Measurements from ENCODE around the gene DEDD2.
"Not testable (repeated sequence)": the region's sequence is repeated elsewhere in the genome, so short reads cannot be mapped to it uniquely, and the experiment has no call there.

The DEDD2 gene, protein sequence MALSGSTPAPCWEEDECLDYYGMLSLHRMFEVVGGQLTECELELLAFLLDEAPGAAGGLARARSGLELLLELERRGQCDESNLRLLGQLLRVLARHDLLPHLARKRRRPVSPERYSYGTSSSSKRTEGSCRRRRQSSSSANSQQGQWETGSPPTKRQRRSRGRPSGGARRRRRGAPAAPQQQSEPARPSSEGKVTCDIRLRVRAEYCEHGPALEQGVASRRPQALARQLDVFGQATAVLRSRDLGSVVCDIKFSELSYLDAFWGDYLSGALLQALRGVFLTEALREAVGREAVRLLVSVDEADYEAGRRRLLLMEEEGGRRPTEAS

DNA sequence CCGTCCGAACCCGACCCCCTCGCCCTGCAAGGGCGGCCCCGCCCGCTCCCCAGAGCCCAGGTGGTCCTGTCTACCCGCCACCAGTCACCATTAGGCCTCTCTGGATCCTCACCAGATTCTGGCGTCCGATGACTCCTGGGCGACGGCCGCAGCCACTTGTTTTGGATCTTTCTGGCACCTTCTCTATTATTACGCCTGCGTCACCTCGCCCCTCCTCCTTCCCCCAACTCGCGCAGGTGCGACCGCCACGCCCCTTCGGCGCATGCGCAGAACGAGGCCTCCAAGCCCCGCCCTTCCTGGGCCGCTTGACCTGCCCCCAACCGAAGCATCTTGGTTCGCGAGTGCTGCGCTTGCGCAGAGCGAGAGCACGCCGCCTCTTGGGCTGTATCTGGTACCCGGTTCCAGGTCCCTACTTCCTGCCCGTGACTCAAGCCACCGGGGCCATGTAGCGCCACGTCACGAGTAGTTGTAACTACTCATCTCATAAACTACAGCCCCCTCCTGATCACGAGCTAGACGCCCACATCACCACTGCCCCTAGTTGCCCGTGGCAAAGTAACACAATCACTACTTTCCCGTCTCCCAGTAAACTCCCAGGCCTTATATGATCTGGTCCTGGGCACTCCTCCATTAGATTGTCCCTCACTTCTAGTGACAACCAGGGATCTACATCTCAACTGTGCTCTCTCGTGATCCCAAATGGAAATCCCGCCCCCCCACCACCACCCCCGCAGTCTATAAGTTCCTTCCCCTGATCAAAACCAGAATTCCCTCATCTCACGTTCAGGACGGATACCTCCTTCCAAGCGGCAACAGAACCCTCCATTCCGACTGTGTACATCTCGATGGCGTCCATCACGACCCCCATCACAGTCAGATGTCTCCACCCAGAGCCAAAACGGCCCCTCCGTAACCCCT, at the start of gene DEDD2:
Gene DEDD2 (minus strand): TSS at position 158 of the 918 bp plus-strand sequence. CDS start 670 bp downstream, outside the sequence.
- peak; percentile 83 for DNase-seq

DNA sequence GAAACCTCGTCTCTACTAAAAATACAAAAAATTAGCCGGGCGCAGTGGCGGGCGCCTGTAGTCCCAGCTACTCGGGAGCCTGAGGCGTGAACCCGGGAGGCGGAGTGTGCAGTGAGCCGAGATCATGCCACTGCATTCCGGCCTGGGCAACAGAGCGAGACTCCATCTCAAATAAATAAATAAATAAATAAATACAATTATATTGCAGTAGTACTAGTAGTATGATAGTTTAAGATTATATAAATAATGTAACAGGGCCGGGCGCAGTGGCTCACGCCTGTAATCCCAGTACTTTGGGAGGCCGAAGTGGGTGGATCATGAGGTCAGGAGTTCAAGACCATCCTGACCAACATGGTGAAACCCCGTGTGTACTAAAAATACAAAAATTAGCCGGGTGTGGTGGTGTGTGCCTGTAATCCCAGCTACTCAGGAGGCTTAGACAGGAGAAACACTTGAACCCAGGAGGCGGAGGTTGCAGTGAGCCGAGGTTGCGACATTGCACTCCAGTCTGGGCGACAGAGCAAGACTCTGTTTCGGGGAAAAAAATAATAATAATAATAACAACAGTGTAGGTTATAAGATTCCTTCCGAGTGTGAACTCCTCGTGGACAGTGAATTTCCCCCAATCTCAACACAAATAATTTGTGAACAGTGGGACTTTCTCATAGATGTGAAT, 49.6 kb upstream of the DEDD2 start:
- not testable (repeated sequence) for DNase-seq

DNA sequence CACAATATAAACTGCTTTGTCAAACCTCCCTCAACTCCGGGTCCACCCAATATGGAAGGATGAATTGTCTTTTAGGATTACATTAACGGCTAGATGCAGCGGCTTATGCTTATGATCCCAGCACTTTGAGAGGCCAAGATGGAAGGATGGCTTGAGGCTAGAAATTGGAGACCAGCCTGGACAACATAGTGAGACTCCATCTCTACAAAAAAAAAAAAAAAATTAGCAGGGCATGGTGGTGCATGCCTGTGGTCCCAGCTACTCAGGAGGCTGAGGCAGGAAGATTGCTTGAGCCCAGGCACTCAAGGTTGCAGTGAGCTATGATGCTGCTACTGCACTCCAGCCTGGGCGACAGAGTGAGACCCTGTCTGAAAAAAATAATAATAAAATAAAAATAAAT, 48.6 kb upstream of the DEDD2 start:
- DNase-seq: not testable (repeated sequence)

DNA sequence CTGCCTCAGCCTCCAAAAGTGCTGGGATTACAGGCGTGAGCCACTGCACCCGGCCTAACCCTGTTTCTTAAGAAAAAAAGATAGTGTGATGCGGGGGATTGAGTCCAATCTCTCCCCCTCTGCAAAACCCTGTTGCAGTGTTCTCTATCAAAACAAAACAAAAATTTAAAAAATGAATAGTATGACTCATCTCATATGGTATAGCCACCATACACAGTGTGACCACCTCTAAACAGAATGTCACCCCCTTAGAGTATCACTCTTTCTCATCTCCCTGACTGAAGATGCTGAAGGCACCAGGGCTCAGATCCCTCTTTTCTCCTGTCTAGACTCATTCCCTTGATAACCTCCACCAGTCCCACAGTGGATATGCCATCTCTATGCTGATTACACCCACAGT, 44.3 kb upstream of the DEDD2 start:
- DNase-seq: no peak

DNA sequence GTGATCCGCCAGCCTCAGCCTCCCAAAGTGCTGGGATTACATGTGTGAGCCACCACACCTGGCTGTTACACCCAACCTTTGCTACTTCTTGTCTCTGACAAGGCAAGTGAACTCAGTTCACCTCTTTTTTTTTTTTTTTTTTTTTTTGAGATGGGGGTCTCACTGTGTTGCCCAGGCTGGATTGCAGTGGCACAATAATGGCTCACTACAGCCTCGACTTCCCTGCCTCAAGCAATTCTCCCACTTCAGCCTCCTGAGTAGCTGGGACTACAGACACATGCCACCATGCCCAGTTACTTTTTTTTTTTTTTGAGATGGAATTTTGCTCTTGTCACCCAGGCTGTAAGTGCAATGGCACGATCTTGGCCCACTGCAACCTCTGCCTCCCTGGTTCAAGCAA, 40.4 kb upstream of the DEDD2 start:
- DNase-seq: not testable (repeated sequence)

DNA sequence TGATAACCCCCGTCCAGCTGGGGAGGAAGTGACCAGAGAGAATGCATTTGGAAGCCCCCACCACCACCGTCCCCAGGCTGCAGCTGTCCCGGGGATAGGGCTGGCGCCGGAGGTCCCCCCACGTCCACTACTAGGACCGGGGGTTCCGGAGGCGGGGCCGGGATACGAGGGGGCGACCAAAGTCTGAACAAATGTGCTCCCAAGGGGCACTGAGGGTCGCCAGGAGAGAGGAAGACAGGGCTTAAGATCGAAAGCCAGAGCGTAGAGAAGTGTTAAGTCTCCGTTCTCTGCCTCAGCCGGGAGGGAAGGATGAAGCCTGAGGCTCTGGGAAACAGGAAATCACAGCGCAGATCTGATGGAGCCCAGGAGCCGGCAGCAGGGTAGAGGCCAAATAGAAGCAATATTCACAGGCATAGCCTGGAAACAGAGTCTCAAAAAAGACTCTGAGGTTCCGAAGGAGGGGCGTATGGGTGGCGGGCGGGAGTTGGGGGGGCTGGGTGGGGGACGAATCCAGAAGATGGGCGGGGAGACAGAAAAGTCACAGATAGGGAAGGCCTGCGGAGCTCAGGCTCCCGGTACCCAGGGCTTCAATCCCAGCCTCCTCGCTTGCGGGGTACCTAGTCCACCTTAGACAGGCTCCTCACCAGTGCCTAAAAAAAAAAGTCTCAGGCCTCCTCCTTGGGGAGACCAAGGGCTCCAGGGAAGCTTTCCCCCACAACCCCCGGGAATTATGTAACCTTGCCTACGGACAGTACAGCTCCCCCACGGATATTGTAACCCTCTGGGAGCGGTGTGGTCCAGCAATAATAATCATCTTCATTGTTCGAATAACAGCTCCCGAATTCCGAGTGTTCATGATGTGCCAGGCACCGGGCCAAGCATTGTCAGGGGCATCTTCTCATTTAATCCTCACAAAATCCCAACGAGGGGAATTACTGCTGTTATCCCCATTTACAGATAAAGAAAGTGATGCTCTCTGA, 38.6 kb upstream of the DEDD2 start:
- DNase-seq: peak; percentile 45

DNA sequence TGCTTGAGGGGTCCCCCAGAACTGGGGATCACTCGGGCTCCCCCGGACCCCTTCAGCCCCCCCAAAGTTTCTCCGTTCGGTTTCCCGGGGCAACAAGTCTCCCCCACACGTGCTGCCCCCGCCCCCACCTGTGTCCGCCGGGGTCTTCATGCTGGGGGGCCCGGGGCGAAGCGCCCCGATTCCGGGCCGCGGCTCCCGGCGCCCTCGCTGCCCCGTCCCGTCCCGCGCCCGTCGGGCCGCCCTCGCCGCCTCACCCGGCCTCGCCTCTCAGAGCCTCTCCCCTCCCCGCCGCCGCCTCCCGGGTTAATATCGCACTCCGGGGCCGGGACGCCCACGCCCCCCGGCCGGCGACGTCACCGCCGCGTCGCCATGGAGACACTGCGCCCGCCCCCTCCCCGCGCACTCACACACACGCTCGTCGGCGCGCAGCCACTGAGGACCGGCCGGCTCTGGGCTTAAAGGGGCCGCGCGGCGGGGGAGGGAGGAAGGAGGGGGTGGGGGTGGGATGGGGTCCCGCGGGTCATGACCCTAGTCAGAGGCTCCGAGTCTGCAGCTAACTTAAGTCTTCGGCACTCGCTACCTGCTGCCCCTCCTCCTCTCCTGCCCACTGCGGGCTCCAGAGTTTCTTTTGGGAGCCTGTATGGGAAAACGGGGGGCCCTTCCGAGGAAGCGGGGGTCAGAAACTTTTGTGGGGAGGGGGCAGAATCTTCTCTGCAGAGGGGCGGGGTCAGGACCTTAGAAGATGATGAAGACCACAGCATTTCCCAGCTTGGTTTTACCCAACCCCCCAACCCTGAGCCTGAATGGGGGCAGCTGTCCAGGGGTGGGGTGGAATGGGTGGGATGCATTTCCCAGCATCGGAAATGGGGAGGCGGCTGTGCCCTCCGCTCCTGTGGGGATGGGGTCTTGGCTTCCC, 37.6 kb upstream of the DEDD2 start, which contains the start of gene ERF:
Gene ERF (minus strand): TSS at position 279 of the 916 bp plus-strand sequence. CDS start 129 bp downstream, at position 150.
- DNase-seq: peak; percentile 73

DNA sequence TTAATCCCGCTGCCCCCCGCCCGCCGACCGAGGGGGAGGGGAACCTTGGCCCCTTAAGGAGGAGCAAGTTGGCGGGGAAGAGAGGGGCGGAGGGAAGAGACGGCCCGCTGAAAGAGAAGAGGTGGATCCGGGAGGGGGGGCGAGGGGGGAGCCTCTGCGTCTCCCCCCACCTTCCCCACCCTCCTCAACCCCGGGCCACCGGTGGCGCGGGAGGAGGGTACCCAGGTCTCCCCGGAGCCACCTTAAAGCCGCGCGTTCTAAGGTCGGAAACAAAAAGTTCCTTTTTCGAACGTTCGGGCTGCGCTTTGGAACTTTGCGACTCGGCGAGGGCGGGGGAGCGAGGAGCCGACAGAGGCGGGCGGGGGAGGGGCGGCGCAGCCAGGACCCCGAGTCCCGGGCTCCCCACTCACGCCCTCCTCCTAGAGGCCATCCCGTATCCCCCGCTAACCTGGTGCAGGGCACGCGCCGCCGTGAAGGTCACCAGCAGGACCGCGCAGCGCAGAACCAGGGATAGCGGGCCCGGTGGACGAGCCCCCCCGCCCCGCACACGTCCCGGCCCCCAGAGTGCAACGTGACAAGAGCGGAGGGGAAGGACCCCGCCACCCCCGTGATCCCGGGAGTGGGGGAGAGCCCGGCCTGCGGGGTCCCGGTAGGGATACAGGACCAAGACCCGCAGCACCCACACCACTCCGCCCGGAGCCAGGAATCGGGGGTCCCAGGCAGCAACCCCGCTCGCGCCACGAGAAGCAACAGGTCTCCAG, 36.8 kb upstream of the DEDD2 start:
- DNase-seq: no peak

DNA sequence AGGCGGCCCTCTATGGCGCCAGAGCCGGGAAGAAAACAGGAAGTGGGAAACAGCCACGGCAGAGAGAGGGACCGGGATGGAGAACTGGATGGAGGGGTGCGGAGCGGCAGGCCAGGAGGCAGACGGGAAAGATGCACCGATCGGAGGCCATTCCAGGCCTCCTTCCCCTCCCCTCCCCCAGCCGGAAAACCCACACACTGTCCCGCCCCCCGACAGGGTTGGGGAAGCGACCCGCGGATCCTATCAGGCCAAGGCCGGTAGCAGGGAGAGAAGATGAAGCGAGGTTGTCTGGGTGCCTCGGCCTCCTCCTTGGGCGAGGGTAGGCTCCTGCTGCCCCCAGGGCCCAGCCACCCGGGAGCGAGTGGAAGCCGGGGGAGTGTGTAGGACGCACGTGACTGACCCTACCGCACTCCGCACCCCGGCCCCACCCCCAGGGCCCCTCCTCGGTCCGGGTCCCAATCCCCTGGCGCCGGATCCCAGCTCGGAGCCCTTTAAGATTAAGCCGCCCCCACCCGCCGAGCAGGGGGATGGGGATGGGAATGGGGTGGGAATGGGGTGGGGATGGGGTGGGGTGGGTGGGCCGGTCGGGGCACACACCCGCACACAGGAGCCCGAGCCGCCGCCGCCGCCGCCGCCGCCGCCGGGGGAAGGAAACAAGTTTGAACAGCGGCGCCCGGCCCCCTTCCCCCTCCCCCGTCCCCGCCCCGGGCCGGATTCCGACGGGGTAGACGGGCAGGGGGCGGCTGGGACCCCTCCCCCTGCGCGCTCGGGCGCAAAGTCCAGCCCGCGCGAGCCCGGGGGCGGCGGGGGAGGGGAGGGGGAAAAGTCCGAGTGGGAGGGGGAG, 36.0 kb upstream of the DEDD2 start:
- no peak for DNase-seq

DNA sequence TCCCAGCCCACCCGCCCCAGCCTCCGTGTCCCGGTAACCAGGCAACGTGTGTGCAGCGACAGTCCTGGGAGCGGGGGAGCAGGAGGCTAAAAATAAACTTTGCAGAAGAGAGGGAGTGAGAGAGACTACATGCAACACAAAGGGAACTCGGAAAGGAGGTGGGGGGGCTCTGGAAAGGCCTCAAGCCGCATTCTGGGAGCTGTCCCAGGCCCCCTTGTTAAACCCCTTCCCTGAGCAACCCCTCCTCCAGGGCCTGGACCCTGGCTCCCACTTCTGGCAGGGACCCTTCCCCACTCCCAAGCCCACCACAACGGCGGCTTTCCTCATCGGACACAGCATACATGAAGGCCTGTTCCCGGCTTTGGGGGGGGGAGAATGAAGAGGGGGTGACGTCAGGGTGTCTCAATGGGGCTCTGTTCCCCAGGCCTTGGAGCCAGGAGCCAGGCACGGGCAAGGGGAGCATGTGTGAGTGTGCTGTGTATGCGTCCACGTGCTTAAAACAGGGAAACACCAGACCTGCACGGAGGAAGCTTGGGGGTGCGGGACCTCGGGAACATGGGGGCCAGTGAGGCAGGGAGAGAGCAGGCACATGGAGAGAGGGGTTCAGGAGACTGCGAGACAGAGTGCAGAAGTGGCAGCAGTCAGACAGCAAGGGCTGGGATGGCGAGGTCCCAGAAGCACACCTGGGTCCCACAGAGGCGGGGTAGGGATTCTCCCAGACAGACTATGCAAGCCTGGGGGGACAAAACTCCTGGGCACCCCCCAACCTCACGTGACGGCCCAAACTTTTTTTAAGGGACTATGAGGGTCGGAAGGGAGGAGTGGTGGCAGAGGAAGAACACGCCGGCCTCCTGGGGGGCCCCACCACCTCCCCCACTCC, 35.1 kb upstream of the DEDD2 start:
- peak; percentile 30 for DNase-seq

DNA sequence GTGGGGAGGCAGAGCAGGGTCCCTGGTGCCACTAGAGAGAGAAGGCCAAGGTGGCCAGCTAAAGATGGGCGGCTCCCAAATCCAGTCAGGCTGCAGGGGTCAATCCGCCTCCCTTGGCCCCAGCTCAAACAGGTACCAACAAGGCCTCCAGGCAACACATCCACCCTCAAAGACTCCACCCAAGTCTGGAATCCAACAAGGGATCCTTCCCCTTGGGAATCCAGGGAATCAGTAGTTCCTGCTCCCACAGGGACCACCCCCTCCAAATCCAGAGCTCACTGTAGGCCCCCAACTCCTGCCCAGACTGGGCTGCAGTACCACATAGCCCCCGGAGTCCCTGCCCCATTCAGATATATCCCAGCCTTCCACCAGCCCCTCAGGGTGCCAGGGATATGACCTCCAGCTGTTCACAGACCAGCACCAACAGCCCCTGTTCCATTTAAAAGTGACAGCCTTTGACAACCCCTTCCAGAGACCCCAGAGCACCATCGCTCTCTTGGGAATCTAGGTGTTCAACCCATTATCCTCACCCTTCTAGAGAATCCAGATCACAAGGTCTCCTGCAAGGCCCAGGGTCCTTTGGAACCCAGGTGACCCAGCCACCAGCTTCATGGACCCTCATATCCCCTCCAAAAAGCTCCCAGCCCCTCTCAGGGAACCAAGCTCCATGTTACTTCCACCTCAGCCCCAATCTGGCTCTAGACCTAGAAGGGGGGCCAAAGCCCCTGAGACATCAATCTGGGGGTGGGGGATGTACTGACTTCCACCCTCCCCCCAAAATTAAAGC, 34.3 kb upstream of the DEDD2 start:
- DNase-seq: no peak

DNA sequence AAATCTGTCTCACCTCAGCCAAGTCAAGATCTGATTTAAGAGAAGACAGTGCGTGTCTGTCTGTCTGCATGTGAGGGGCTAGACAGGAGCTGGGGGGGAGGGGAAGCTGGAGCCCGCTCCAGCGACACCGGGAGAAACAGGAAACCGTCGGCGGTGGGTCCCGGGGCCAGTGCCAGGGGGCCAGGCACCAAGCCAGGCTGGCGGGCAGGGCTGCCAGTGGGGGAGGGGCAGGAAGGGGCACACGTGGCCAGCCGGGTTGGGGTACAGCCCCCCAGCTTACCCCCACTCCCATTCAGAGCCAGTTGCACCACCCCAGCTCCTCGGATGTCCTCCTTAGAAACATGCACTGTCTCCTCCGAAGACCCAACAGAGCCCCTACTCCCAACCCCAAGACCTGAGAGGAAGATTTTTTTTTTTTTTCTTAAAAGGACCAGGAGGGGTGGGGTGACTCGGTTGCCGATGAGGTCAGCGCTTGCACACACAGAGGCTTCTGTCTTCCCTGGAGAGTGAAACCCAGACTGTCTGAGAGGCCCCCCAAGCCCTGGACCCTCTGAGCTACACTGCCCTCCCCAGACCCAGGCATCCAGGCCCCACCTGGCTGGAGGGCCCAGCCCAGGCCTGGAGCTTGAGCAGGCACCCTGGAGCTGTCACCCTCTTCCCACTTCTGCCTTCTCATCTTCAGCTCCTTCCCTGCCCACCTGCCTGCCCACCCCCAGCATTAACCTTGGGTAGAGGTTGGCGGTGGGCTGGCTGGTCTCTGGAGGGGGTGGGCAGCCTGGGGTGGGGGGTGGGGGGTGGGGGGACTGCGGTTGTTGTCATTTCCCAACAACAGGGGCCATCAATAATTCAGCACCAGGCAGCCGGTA, 33.4 kb upstream of the DEDD2 start:
- no peak for DNase-seq

DNA sequence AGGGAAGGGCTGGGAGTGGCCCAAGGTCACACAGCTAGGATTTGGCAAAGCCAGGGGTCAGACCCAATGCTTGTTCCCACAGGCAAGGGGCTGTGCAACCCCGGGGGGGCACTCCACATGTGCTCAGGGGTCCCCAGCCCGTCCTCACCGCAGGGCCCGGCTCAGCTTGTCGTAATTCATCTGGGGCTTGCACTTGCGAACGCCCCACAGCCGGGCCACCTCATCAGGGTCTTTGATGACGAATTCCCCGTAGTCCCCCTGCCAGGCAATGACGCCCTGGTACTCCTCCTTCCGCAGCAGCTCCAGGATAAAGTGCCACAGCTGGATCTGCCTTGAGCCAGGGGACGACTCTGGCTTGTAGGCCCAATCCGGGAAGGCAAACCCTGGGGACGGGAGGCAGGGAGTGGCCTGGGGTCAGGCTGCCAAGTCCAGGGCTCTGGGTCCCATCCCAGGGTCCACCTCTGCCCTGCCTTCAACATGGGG, 32.7 kb upstream of the DEDD2 start:
- DNase-seq: no peak

DNA sequence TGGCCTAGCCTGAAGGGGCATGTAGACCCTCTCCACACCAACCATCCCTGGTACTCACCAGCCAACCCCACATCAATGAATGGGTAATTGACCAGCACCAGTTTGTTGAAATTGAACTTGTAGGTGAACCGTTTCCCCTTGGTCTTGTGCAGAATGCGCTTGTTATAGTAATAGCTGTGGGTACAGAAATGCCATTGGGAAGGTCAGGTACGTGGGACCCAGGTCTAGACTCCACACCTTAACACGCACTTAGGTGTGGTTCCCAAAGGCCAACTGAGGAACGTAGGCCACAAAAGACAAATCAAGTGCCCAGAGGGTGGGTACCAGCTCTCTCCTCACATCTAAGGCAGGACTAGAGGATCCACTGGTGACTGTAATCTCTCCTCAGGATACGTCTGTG, 32.3 kb upstream of the DEDD2 start:
- no peak for DNase-seq

DNA sequence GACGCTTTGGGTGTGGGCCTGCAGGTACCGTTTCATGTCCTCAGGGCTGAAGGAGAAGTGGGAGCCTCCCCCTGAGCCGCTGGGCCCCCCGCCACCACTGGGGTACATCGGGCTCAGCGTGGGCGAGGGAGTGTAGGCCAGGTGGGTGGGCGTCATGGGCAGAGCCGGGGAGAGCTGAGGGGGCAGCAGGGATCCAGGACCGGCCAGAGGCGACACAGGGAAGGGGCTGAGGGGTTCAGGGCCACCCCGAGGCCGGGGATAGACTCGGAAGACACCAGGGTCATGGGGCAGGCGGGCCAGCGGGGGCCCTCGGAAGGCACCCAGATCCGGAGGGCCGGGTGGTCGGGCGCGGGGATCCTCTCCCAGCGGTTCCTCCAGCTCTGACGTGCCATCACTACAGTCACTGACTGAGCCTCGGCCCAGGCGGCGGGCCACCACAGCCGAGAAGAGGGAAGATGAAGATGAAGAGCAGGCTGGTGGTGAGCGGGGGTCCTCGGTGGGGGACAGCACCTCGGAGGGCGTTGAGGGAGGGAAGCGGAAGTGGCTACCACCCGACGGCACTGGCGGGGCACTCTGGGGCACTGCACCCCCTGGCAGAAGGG, 31.8 kb upstream of the DEDD2 start:
- DNase-seq: no peak
